Vagina (tissue), 2 donors: ENCODE measurements around the gene ZFAND2A. TPM values are rescaled to one million over a fixed set of nuclear protein-coding genes. Genes with fewer than 3 reads are reported as not detected.

Experiments
- DNase-seq, 2 donors: peaks; one replicate each; pipeline ENCODE4 v3.0.0-alpha.2; 2017; ENCODE audit errors: extremely low spot score in 2 of 2
- H3K27ac ChIP-seq: fragments of 200-600 bp; sonication (generic); one replicate; pipeline ENCODE4 v1.5.1; 2019
- H3K27me3 ChIP-seq: fragments of 200-600 bp; sonication (generic); one replicate; pipeline ENCODE4 v1.5.1; 2019
- H3K36me3 ChIP-seq, 2 donors: fragments of 200-600 bp; sonication (generic); one replicate each; pipeline ENCODE4 v1.5.1; 2017 to 2019
- H3K4me1 ChIP-seq: fragments of 200-600 bp; sonication (generic); one replicate; pipeline ENCODE4 v1.5.1; 2019
- H3K4me3 ChIP-seq, 2 donors: fragments of 200-600 bp; sonication (generic); 1 replicate in 1 of 2; 2 replicates in 1 of 2; pipeline ENCODE4 v1.5.1; 2016 to 2019
- H3K9me3 ChIP-seq: fragments of 200-600 bp; sonication (generic); one replicate; pipeline ENCODE4 v1.5.1; 2019
- POLR2A ChIP-seq, 2 donors: fragments of 450-650 bp; IDR thresholded peaks; one replicate each; pipeline ENCODE4 v1.6.1; 2017; ENCODE audit warnings: antibody characterized with exemption in 2 of 2, mild to moderate bottlenecking in 2 of 2, moderate library complexity in 2 of 2
- POLR2AphosphoS5 ChIP-seq, 2 donors: sonication (generic); formaldehyde crosslinking; IDR thresholded peaks; one replicate each; pipeline ENCODE4 v1.9.0; 2017; ENCODE audit warnings: antibody characterized with exemption in 2 of 2, mild to moderate bottlenecking in 2 of 2, low read depth in 1 of 2; ENCODE audit not compliant: insufficient read depth in 1 of 2
- intact Hi-C: fragments of 100-400 bp; cut with DNase I; formaldehyde crosslinking; loops from one replicate; pipeline ENCODE4 v1.15.1; 2023
- total RNA-seq: library from RNA; depleted of rRNA; stranded (reverse); fragments of >200 nt; gene quantifications from one replicate; pipeline ENCODE4 v1.2.3, GENCODE V29; 2016
- TF ChIP-seq, protein P1 (sequence below), 3 experiments: fragments of 450-650 bp in 2 of 3; fragments of 200-600 bp in 1 of 3; sonication (generic) in 1 of 3; IDR thresholded peaks; one replicate each; pipeline ENCODE4 v1.5.1; 2017 to 2019; ENCODE audit warnings: antibody characterized with exemption in 3 of 3, mild to moderate bottlenecking in 2 of 3, moderate library complexity in 2 of 3

ZFAND2A gene
- total RNA-seq, 1 donor from 2014 or later = 30.9 TPM

DNA sequence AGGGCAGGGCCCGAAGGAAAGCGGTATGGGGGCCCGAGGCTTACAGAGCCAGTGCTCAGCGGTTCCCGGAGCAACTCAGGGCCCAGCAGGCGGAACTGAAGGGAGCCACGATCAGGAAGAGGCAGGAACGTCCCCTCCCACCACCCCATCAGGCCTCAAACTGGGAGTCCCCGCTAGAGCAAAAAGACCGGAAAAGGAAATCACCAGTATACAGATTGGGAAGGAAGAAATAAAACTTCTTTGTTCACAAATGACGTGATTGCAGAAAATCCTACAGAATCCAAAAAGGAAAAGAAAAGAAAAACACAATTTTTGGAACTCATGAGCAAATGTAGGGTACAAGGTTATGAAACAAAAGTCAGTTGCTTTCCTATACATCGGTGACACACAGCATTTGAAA, 21.6 kb upstream of the ZFAND2A start:
- DNase-seq = no peak
- Histone ChIP-seq H3K27me3 (no peaks in the 10 kb centered on the region), H3K36me3 (no peaks in the 10 kb centered on the region), H3K9me3 (no peaks in the 10 kb centered on the region), H3K27ac (no peak overlapping the region), H3K4me1 (peaks cover 4% of the 10 kb centered on the region), H3K4me3 (no peak overlapping the region)
- TF ChIP-seq, protein P1, sequence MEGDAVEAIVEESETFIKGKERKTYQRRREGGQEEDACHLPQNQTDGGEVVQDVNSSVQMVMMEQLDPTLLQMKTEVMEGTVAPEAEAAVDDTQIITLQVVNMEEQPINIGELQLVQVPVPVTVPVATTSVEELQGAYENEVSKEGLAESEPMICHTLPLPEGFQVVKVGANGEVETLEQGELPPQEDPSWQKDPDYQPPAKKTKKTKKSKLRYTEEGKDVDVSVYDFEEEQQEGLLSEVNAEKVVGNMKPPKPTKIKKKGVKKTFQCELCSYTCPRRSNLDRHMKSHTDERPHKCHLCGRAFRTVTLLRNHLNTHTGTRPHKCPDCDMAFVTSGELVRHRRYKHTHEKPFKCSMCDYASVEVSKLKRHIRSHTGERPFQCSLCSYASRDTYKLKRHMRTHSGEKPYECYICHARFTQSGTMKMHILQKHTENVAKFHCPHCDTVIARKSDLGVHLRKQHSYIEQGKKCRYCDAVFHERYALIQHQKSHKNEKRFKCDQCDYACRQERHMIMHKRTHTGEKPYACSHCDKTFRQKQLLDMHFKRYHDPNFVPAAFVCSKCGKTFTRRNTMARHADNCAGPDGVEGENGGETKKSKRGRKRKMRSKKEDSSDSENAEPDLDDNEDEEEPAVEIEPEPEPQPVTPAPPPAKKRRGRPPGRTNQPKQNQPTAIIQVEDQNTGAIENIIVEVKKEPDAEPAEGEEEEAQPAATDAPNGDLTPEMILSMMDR (IDR thresholded peaks at IDR 0.05) = no peak
- TF ChIP-seq POLR2A (IDR thresholded peaks at IDR 0.05) (no peak), POLR2AphosphoS5 (IDR thresholded peaks at IDR 0.05; ENCODE audit: insufficient read depth in 1 of 2, low read depth in 1 of 2) (no peak)
- intact Hi-C loops = no loop called here

DNA sequence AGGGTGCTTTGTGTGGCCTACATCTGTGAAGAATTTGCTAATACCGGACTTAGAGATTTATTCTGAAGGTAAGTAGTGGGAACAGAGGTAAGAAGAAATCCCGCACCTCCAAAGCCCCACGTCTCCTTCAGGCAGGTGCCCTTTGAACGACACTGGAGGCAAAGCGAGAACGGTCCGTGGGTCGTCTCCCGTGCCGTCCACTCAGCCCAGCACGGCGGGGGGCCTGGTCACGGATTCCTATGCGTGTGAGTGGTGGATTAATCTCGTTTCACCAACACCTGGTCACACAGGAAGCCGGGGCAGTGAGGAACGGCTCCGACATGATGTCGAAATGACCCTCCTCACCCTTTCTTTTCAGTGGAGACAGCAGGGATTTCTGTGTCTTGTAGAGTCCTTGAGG, 21.0 kb upstream of the ZFAND2A start:
- no peaks in the 10 kb centered on the region for H3K9me3 ChIP-seq
- intact Hi-C loops = no loop called here
- no peaks in the 10 kb centered on the region for H3K27me3 ChIP-seq

DNA sequence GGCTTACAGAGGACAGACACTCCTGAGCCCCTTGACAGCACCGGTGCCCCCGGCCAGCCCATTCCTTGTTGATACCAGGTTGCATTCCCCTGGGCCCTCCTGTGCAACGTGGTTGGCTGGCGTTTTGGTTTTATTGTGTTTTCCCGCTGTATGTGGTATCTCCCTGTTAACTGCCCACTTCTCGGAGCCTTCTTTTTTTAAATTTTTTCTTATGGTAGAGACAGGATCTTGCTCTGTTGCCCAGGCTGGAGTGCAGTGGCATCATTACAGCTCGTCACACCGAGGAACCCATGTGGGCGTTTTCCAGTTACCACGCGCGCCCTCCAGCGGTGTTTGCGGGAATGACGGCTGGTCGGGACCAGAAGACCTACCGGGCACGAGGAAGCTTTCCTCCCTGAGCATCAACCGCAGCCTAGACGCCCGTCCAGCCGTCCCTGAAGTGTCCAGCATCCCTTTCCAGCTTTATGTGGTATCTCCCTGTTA, 16.9 kb upstream of the ZFAND2A start:
- no peak for TF ChIP-seq POLR2AphosphoS5 (IDR thresholded peaks at IDR 0.05; ENCODE audit: insufficient read depth in 1 of 2, low read depth in 1 of 2)
- no peak for TF ChIP-seq POLR2A (IDR thresholded peaks at IDR 0.05)
- TF ChIP-seq, protein P1 (IDR thresholded peaks at IDR 0.05) = no peak
- intact Hi-C loops = loop anchor here (10.0 kb wide), 1 partner anchor 92 kb away; the partner anchor contains the start of gene GPER1
- Histone ChIP-seq H3K4me3 (no peak overlapping the region), H3K9me3 (no peaks in the 10 kb centered on the region), H3K27ac (no peak overlapping the region), H3K27me3 (no peaks in the 10 kb centered on the region), H3K36me3 (no peaks in the 10 kb centered on the region), H3K4me1 (peaks cover 14% of the 10 kb centered on the region)
- no peak for DNase-seq

More for the DNA sequence above, 21.0 kb upstream of the ZFAND2A start:
- peaks cover 10% of the 10 kb centered on the region for H3K4me1 ChIP-seq
- TF ChIP-seq, protein P1 (IDR thresholded peaks at IDR 0.05) = no peak
- no peak for TF ChIP-seq POLR2A (IDR thresholded peaks at IDR 0.05)
- TF ChIP-seq POLR2AphosphoS5 (IDR thresholded peaks at IDR 0.05; ENCODE audit: insufficient read depth in 1 of 2, low read depth in 1 of 2) = no peak
- H3K4me3 ChIP-seq = no peak overlapping the region
- DNase-seq = no peak
- no peak overlapping the region for H3K27ac ChIP-seq
- no peaks in the 10 kb centered on the region for H3K36me3 ChIP-seq

DNA sequence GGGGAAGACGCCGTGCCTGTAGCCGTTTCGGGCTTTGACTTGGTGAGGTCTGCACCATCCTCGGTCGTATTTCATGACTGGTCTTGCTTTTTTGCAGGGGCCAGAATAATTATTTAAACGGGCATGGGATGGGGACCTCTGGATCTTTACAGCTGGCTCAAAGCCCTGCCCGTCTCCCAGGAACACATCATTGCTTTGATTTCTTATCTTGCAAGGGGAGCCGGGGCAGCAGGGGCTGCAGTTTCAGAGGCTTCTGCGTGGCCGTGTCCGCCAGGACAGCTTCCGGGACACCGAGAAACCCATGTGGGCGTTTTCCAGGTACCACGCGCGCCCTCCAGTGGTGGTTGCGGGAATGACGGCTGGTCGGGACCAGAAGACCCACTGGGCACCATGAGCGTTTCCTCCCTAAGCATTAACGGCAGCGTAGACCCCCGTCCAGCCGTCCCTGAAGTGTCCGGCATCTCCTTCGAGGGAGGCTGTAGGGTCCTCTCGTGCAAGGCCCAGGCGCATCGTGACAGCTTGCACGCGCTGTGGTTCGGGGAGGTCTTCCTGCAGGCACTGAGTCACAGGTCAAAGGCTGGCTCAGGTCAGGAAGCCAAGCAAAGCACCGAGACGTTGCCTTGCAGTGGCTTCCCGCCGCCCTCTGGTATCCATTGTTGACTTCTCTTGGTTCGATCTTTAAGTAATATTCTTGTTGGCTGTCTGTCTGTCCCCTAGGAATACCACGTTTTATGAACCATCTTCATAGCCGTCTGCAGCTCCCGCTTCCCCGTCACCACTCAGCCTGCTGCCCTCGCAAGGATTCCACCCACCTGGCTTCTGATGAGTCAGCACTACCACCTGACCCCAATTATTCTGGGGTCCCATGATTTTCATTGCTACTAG, 16.2 kb upstream of the ZFAND2A start:
- H3K27ac ChIP-seq = no peak overlapping the region
- no peaks in the 10 kb centered on the region for H3K36me3 ChIP-seq
- no peaks in the 10 kb centered on the region for H3K9me3 ChIP-seq
- peaks cover 14% of the 10 kb centered on the region for H3K4me1 ChIP-seq
- no peak for DNase-seq
- peak overlapping the region; percentile 17 to 30 for H3K4me3 ChIP-seq
- TF ChIP-seq POLR2A (IDR thresholded peaks at IDR 0.05) (no peak), POLR2AphosphoS5 (IDR thresholded peaks at IDR 0.05; ENCODE audit: insufficient read depth in 1 of 2, low read depth in 1 of 2) (peak in 1 of 2 donors; percentile 15)
- TF ChIP-seq, protein P1 (IDR thresholded peaks at IDR 0.05) = peak; percentile 75 to 76 (median 76)
- H3K27me3 ChIP-seq = no peaks in the 10 kb centered on the region
- intact Hi-C loops = loop anchor here (10.0 kb wide), 1 partner anchor 91 kb away; the partner anchor contains the start of gene GPER1

DNA sequence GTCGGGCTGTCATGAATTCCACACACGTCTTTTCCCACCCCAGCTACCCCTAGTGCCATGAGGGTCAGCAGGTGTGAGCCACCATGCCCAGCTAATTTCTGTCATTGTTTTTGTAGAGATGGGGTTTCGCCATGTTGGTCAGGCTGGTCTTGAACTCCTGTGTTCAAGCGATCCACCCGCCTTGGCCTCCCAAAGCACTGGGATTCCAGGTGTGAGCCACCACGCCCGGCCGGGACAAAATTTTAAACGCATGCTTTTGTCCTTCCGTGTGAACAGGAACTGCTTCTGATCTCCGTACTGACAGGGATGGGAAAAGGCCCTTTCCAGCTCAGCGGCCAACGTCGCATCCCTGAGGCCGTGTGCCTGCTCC, 15.6 kb upstream of the ZFAND2A start:
- intact Hi-C loops = loop anchor here (10.0 kb wide), 1 partner anchor 91 kb away; the partner anchor contains the start of gene GPER1
- H3K27ac ChIP-seq = no peak overlapping the region
- DNase-seq = no peak
- peak overlapping the region; percentile 17 to 30 for H3K4me3 ChIP-seq
- no peaks in the 10 kb centered on the region for H3K36me3 ChIP-seq
- TF ChIP-seq POLR2A (IDR thresholded peaks at IDR 0.05) (no peak), POLR2AphosphoS5 (IDR thresholded peaks at IDR 0.05; ENCODE audit: insufficient read depth in 1 of 2, low read depth in 1 of 2) (no peak)
- TF ChIP-seq, protein P1 (IDR thresholded peaks at IDR 0.05) = no peak
- no peaks in the 10 kb centered on the region for H3K27me3 ChIP-seq
- peaks cover 14% of the 10 kb centered on the region for H3K4me1 ChIP-seq
- no peaks in the 10 kb centered on the region for H3K9me3 ChIP-seq
